ENCODE data around the gene BTBD8.

DNA sequence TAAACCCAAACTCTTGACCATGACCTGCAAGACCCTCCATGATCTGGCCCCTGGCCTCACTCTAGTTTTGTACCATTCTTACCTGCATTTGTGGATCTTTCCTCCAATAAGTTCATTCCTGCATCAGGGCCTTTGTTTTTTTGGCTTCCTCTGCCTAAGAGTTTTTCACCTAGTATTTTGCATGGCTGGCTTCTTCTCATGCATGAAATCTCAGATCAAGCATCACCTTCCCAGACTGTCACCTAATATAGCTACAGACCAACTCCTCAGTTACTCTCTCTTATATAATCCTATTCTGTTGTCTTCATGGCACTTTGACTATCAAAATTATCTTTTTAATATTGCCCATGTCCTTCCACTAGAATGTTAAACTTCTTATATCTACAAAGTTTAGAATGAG, 54.2 kb downstream of the BTBD8 start:
- no peak for TF ChIP-seq CTCF (IDR thresholded peaks at IDR 0.05 in 8 of 11, conservative IDR thresholded peaks at IDR 0.05 in 3 of 11)
- TF ChIP-seq POLR2A (IDR thresholded peaks at IDR 0.05) = no peak
- TF ChIP-seq POLR2AphosphoS5 (IDR thresholded peaks at IDR 0.05) = no peak

Measured in spleen (tissue), 7 donors.